Hematopoietic multipotent progenitor cell treated with erythropoietin and hydrocortisone succinate and interleukin-3 and kit ligand, for 8 days (in vitro differentiated cells): ENCODE results near the gene RCE1.

ENCODE experiments used
- DNase-seq: peaks from one replicate; pipeline ENCODE4 v3.0.0-alpha.2; 2015

Gene RCE1

DNA sequence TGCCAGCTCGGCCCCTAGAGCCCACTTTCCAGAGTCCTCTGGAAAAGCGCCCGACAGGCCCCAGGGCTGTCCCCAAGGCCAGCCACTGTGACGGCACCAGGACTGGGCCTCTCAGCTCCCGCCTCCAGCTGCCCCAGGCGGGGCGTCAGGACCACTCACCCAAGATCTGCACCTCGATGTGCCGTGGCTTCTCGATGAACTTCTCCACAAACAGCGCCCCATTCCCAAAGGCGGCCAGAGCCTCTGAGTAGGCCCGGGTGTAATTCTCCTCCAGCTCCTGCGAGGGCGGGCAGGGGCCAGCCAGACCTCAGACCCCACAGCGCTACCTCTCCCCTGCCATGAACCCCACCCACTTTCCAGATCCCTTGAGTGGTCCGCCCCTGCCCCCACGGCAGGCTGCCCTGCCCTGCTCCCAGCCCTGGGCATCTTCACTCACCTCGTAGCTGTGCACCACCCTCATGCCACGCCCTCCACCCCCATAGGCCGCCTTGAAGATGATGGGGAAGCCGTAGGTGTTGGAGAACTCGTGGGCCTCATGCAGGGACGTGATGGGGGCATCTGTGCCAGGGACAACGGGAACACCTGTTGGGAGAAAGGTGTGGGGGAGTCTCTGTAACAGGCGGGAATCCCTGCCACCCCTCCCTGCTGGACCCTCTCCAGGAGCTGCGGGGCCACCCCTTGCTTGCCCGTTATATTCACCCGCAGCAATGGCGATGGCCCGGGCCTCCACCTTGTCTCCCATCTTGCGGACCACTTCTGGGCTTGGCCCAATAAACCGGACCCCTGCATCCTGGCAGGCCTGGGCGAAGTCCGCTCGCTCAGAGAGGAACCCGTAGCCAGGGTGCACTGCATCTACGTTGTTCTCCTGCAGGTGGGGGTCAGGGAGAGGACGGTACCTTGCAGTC lies 27.6 kb downstream of the RCE1 start:
- DNase-seq, result no peak

DNA sequence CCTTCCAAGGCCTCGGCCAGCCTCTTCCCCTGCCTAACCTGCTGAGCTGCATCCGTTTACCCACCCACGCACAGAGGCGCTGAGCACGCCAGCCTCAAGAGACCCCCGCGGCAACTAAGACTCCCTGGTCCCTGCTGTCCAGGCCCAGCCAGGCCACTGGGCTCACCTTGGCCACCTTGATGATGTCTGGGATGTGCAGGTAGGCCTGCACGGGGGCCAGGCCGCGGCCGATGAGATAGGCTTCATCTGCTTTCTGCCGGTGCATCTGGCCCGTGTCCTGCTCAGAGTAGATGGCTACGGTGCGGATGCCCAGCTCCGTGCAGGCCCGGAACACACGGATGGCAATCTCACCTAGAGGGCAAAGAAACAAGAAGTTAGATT lies 28.3 kb downstream of the RCE1 start:
- no peak for DNase-seq

DNA sequence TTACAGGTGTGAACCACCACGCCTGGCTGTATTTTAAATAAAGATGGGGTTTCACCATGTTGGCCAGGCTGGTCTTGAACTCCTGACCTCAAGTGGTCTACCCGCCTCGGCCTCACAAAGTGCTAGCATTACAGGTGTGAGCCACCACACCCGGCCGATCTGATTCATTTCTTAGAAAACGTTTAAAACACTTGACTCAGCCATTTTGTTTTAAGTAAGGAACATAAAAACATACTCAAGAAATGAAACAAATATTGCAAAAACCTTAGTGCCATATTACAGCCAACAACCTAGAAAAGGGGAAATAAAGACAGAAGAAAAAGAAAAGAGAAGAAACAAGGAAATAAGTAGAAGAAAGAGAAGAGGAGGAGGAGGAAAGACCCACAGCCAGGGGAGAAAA lies 31.0 kb downstream of the RCE1 start:
- no peak for DNase-seq

DNA sequence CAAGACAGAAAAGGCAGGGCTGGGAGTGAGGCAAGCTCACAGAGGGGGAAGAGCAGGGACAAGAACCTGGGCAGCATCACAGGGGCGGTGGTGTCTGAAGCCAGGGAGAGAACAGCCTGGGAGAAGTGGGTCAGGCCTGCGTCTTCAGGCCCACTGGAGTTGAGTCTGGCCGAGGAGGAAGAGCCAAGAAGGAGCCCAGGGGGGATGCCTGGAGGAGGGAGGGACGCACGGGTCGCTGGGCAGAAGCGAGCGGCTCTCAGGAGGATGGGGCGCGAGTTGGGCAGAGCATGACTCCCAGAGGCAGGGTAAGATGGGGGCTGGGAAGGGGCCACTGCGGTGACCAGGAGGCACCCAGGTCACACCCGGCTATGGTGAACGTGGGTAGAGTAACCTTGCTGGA lies 32.1 kb downstream of the RCE1 start:
- DNase-seq, result no peak

DNA sequence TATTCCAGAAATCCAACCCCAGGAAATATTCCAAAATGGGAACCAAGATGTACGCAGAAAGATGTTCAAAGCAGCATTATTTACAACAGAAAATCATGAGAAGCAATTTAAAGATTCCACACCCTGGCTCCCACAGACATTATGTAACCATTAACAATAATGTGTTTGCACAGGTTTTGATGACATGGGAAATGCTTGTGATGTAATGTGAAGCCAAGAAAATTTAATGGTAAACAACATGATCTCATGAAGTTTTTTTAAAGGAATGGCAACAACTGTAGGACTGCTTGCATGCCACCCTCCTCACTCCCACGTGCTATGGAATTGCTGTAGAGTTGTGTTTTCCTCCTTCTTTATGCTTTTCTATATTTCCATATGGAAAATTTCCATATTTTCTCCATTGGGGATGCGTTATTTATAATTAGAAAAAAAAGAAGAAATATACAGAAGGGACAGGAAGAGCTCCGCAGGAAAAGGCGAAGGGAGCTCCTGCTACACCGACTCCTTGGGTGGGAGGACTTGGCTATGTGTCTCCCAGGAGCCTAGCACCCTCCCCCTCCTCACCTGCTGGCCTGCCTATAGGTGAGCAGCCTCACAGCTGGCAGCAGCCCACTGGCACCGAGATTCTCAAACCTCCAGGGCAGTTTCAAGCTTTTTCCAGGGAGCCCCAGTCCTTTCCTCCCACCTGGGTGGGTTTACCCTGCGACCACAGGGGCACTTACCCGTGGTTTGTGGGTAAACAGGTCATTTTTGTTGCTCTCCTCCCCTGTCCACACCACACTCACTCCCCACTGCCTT lies 34.5 kb downstream of the RCE1 start:
- no peak for DNase-seq

DNA sequence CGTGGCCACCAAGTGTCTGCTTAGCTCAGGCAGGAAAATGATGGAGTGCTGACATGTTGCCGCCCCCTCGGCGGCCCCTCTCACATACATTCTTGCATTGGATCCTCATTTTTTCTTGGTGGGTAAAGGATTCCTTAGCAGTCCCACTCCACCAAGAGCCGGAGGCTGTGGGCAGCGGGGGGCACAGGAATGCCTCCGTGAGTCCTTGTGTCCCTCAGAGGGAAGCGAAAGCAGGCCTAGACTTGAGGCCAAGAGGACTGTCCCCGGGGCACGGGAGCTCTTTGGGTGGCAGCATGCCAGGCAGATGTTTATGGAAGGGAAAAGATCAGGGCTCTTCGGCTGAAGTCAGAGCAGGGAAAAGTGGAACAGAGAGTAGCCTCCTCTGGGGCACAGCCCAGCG lies 35.2 kb downstream of the RCE1 start:
- no peak for DNase-seq

DNA sequence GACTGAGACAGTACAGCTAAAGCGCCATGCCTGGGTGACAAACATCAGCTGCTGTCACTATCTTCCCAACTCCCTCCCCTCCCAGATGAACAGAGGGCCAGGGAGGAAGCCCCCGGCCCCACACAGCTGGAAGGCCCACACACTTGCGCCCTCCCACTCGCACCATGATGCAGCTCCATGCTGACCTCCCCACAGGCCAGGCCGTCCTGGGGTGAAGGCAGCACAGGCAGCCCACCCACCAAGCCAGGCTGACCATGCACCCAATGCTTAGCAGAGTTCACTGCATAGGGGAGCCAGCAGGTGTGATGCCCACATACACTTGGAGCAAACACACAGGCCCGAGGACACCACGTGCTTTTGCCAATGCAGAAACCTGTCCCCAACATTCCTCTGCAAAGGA lies 35.8 kb downstream of the RCE1 start:
- no peak for DNase-seq

DNA sequence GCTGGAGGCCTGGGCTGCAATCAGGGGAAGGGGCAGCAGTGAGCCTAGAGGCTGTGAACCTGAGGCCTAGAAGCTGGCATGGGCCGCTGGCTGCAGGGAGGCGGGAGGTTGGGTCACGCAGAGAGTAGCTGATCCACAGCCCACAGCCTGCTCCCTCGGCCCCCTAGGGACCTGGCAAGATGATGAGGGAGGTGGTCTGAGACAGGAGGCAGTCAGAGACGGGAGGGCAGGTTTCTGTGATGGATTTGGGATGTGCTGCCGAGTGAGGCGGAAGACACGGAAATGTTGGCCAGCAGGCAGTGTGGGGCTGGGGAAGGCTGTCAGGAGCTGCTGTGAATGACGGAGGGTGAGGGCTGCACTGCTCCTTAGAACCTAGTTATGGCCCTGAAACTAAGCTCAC lies 36.3 kb downstream of the RCE1 start:
- no peak for DNase-seq

DNA sequence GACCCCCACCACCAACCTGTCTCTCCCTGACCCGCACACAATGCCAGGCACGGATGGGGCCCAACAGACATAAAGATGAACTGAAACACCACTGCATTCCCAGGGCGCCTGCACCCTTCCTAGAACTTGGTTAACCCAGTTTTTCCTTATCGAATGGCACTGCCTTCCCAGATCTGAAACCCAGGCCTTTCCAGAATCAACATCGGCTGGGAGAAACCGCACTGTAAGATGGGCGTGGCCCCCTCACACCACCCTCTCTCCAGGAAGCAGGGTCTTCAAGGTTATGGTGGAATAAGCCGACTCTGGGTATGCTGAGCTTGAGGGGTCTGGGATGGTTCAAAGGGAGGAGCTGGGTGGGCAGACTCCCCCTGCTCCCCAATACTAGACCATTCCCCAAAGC lies 36.8 kb downstream of the RCE1 start:
- no peak for DNase-seq

DNA sequence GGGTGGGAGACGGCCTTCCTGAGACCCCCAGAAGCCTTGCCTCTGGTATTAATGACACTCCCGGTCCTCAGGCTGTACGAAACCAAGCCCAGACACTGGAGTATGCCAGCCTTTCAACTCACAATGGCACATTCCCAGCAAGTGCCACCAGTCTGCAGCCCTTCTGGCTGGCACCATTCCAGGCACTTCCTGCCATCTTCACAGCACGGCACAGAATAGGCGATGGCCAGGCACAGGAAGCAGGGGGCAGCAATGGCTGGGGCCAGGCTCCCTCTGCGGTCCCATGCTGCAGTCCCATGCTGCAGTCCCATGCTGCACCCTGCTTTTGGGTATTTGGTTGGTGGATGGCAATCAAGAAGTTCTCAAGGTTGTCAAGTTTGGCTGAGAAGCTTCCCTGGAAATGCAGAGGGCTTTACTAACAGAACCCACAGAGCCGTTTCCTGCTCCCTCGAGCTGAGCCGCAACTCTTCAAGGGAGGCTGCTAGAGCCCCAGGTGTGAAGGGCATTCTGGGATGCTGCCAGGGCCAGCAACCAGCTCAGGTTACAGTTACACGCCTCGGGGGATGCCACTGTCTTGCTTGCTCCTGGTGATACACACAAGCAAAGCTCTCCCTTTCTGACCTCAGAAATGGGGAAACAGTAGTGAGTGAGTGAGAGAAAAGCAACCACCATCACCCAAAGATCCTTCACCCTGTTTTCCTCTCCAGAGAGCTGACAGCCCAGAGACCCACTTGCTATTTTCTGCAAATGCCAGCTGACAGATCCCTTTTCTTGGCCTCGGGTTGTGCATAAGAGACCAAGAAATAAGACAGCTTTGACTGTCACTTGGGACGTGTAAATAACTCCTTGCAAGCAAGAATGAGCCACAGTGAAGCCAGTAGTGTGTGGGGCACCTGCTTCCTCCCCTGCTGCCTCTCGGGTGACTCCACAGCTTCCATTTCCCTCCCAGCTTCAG lies 37.5 kb downstream of the RCE1 start:
- peak; percentile 47 for DNase-seq

DNA sequence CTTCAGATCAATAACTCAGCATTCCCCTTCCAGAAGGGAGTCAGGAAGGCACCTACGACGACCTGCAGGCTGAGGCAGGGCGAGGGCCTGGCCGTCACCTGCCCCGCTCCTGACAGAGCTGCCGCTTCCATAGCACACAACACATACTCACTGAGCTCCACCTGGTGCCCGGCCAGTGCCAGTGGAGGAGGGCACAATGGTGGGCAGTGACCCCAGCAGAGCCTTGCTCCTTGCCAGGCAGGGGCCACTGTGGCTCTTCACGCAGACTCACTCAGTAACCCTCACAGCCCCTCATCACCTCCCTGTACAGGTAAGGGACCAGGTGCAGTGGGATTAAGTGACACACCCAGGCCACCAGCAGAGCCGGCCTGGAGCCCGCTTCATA lies 38.2 kb downstream of the RCE1 start:
- DNase-seq, result no peak

DNA sequence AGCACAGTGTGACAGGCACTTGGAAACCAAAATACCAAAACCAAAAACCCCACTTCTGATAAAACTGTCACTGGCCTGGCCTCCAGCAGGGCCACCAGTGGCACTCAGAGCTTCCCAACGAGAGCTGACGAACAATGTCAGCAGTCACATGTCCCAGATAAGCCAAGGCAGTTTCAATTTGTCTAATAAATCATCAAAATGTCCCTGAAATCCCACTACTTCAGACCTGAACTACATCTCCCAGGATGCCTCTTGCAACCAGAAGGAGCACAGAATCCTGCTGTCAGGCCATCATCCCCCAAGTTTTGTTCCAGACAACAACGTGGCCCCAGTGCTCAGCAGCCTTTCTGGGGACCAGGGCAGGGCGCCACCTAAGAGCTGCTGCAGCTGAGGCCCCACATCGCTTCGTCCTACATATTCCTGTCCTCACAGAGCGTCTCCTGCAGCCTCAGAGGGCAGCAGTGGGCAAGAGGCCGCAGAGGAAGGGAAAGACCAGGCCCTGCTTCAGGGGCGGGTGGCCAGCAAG lies 38.7 kb downstream of the RCE1 start:
- DNase-seq, result no peak

DNA sequence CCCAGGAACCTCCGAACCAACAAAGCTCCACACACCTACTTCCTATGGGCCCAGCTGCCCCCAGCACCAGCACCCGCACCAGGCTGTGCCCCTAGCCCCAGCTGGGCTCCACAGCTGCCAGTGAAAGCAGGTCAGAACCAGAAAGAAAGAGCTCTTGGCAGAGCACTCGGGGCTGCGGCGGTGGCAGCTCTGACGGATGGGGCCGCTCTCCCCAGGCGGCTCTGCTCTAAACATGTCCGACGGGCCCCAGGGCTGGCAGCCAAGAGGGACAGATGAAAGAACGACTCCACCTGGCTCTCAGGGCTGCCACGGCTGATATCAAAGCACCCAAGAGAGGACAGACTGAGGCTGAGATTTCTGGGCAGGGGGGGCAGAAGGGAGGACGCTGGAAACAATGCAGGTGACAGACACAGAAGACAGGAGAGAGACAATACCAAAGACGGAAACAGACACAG lies 39.3 kb downstream of the RCE1 start:
- no peak for DNase-seq

DNA sequence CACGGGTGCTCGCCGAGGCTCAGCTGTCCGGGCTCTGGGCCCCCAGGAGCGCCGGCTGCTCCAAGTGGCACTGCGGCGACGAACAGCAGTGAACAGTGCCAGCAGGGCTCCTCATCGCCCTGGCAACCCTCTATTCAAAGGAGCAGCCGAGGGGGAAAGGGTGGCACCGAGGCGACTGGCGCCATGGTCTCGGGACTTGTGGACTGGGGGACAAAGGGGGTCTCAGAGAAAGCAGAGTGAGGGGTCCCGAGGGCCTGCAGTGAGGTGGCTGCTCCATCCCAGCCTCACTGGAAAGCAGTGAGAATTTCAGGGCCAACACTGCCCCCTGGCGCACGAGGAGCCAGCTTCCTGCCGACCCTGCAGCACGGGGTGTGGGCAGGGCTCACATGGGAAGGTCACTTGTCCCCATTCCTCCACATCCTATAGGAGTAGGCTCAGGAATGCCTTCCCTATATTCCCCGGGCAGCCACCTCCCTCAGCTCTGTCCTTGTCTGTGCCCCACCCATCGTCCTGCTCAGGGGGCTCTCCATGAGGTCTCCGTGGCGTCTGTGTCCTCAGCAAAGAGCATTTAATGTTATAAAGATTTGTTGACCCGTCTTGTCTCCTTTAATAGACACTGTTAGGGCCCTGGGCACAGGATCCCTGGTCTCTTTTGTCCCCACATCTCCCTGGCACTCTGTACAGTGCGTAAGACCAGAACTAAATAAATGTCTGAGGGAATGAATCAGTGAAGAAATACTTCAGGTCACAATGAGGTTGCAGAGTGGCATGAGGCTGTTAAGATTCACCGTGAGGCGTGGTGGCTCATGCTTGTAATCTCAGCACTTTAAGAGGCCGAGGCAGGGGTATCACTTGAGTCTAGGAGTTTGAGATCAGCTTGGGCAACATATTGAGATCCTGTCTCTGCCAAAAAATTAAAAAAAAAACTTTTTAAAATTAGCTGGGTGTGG lies 40.0 kb downstream of the RCE1 start:
- peak; percentile 60 for DNase-seq

DNA sequence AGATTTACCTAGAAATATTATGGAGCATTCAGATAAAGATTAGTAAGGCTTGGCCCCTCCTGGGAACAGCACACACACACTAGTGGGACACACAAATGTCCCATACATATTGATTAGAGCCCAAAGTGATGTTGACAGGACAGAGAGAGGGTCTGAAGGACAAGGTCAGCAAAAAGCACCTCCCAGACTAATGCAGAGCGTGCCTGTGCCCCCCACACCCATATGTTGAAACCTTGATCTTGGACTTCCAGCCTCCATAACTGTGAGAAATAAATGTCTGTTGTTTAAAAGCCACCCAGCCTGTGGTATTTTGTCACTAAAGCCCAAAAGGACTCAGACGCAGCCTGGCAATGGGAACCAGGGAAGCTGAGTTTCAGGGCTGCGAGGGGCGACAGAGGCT lies 41.2 kb downstream of the RCE1 start:
- DNase-seq, result no peak

DNA sequence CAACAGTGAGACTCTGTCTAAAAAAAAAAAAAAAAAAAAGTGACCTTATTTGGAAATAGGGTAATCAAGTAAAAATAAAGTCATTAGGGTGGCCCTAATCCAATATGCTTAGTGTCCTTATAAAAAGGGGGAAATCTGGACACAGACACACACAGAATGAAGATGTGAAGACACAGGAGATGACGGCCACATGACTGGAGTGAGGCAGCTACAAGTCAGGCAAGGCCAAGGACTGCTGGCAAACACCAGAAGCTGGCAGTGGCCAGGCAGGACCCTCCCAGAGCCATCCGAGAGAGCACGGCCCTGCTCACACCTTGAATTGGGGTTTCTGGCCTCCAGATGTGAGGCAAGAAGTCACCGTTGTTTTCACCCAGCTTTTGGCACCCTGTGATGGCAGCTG lies 42.2 kb downstream of the RCE1 start:
- no peak for DNase-seq

DNA sequence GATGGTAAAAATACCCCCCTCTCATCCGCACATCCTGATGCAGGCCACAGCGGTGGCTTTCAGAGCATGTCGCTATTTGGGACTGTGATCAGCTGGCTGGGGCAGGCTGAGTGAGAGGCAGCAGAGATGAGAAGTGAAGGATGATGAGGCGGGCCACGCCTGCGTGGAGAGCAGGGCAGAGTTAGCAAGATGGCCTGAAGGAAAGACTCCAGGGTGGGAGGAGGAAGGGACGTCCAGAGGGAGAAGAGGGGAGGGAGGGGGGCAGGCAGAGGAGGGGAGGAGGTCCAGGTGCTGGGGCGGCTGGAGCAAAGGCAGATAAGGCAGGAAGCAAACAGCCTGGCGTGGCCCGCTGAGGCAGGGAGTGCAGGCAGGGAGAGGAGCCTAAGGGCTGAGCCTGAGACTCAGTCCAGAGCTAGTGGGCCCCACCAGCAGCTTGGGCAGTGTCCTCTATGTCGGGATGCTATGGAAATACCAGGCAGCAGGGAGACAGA lies 42.8 kb downstream of the RCE1 start:
- DNase-seq, result no peak

DNA sequence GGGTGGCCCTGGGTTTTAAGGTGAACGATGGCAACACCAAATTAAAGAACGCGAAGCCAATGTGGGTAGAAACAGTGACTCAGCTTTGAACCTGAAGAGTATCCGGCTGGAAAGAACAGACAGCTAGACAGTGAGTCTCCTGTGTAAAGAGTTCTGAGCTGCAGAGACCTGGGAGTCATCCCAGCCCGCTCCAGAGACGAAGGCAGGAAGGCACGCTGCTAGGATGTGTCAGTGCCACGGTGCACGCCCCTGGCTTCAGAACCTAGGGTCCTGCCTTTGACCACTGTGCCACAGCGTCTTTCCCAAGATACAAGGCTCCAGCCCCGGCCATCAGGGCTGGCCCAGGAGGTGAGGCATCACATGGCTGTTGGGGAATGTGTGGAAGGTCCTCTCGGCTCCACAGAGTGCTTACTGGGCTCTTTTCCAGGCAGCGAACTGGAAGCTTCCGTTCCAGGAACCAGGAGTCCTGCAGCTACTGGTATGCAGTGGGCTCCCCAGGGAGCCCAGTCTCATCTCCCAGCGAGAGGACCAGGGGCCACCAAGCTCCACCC lies 43.5 kb downstream of the RCE1 start:
- no peak for DNase-seq

DNA sequence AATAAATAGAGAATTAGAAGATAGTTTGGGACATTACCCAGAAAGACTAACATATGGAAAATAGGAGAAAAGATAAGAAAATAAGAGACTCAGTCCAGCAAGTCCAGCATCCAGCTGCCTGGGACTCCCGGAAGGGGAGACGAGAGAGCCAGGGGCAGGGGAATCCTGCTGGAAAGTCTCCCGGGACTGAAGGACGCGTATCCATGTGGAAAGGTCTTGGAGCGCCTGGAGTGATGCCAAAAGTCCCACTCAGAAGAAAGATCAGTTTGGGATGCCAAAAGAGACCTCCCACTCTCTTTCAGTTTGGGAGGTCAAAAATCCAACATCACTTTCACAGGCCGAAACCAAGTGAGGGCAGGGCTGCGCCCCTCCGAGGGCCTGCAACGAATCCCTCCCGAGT lies 44.3 kb downstream of the RCE1 start:
- DNase-seq, result no peak

DNA sequence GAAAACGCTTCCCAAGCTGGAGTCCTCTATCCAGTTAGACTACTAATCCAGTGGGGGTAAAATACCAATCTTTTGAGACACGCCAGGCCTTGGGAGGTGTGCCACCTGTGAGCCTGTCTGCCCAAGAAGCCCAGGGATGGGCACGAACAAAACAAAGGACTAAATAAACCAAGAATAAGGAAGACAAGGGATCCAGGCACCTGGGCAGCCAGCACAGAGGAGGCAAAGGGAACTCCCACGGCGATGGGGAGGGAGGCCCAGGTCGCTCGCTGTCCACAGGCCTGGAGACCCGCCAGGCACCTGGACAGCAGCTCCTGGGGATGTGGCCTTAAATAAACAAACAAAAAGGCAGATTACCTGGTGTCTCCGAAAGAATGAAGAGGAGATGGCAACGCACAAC lies 45.0 kb downstream of the RCE1 start:
- DNase-seq, result no peak

DNA sequence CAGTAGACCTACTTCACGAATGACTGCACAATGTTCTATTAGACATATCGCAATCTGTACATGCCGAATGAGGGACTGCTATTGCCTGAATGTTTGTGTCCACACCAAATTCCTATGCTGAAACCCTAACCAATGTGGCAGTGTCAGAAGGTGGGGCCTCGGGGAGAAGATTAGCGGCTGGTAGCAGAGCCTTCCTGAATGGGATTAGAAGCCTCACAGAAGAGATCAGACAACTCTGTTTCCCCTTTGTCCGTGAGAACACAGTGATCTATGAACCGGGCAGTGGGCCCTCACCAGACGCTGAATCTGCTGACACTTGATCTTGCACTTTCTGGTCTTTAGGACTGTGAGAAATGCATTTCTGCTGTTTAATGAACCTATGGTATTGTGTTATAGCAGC lies 46.7 kb downstream of the RCE1 start:
- DNase-seq, result no peak
